ENCODE data around the gene KCNC1.

Gene KCNC1

DNA sequence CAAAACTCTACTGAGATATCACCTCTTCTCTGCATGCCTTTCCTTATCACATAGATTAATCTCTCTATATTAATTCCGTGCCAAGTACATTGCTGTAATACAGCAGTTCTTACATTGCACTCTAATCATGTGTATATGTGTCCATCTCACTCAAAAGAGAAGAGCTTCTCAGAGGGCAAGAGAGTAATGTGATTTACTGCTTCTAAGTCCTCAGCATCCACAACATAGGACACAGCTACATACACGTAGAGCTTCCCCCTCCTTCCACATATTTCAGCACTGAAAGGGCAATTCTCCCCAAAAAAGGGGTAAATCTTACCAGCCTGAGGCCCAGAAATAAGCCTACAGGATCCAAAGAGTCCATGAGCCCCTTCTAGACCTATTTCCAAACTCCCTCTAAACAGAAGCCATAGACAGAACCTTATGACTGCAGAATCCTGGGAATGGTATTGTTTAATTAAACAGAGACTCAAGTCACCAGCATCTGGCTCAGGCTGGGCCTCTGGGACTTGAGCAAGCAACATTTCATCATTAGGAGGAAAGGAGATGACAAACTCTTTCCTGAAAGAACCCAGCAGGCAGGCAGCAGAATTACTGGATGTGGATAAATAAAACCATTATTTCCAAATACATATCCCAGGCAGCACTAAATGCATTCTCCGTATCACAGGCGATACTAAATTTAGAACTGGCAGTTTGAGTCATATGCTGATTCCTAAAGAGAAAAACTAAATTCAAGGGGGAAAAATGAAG lies 87.2 kb downstream of the KCNC1 start:
- no peaks in the 10 kb centered on the region for H3K36me3 Mint-ChIP-seq (ENCODE audit: low read depth)
- no peaks in the 10 kb centered on the region for H3K4me1 Mint-ChIP-seq (ENCODE audit: low read depth)
- DNase-seq (ENCODE audit: low spot score): no peak
- no peak overlapping the region for H3K27ac Mint-ChIP-seq
- H3K9me3 Mint-ChIP-seq: no peaks in the 10 kb centered on the region
- H3K4me3 Mint-ChIP-seq: no peak overlapping the region
- no peaks in the 10 kb centered on the region for H3K27me3 Mint-ChIP-seq (ENCODE audit: low read depth)

- Mint-ChIP-seq H3K27me3 (ENCODE audit: low read depth) (no peaks in the 10 kb centered on the region), H3K36me3 (ENCODE audit: low read depth) (no peaks in the 10 kb centered on the region), H3K9me3 (no peaks in the 10 kb centered on the region), H3K27ac (no peak overlapping the region), H3K4me1 (ENCODE audit: low read depth) (no peaks in the 10 kb centered on the region), H3K4me3 (no peak overlapping the region)
- no peak for DNase-seq (ENCODE audit: low spot score)
These were observed 87.8 kb downstream of the KCNC1 start for GRCh38 chr11:17822401-17822781.

DNA sequence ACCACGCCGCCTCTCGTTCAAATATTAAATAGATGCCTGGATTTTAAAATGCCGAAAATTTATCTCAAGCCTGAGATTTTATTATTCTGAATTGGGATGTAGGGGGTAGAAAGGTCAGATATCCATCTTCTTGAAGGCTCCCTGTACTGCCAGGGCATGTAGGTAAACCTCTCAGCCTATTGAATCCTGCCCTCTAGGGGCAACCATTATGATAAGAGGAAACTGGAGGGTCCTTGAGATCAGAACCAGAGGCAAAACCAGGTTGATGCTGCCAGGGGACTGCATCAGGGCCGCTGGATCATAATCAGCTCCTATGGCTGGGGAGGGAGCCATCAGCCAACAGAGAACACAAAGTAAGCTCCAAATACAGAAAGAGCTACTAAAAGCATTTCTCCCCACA lies 92.4 kb downstream of the KCNC1 start:
- H3K27ac Mint-ChIP-seq: no peak overlapping the region
- no peaks in the 10 kb centered on the region for H3K4me1 Mint-ChIP-seq (ENCODE audit: low read depth)
- H3K4me3 Mint-ChIP-seq: no peak overlapping the region
- no peaks in the 10 kb centered on the region for H3K9me3 Mint-ChIP-seq
- no peaks in the 10 kb centered on the region for H3K27me3 Mint-ChIP-seq (ENCODE audit: low read depth)
- H3K36me3 Mint-ChIP-seq (ENCODE audit: low read depth): no peaks in the 10 kb centered on the region
- no peak for DNase-seq (ENCODE audit: low spot score)

DNA sequence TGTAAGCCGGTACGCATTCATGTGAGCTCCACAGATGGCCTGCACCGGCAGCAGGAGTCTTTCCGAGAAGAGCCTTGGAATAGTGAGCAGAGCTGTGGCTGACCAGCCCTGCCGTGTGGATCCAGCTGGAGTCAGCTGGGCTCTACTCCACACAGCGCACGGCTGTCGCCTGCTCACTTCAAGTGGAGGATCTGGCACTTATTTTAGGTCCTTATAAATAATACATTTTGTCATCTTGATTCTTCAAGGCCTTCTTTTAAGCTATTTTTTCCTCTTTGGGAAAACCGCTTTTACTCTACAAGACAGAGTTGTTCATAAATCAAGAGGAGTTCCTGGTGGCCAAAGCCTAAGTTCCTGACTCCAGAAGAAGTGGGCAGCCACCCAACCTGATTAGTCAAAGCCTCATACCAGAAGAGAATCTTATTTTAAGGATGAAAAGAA lies 93.8 kb downstream of the KCNC1 start:
- no peaks in the 10 kb centered on the region for H3K36me3 Mint-ChIP-seq (ENCODE audit: low read depth)
- H3K9me3 Mint-ChIP-seq: no peaks in the 10 kb centered on the region
- no peak overlapping the region for H3K27ac Mint-ChIP-seq
- no peaks in the 10 kb centered on the region for H3K4me1 Mint-ChIP-seq (ENCODE audit: low read depth)
- H3K4me3 Mint-ChIP-seq: no peak overlapping the region
- H3K27me3 Mint-ChIP-seq (ENCODE audit: low read depth): no peaks in the 10 kb centered on the region
- DNase-seq (ENCODE audit: low spot score): no peak

DNA sequence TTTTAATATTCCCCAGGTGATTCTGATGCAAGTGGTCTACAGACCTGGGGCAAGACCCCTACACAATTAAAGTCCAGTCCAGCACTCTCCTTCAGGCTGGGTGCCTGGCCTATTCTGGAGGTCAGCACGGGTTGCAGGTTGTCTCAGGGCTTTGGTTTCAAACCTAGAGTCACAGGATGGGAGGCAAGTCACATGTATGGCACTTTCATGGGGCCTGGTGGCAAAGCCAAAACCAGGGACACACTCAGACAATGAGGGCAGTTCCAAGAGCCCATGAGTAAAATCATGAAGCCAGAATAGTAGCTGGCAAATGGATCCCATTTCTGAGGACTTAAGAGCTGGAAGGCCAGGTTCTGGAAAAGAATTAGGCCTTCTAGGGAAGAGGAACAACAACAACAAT lies 96.6 kb downstream of the KCNC1 start:
- H3K4me3 Mint-ChIP-seq: no peak overlapping the region
- H3K36me3 Mint-ChIP-seq (ENCODE audit: low read depth): no peaks in the 10 kb centered on the region
- no peaks in the 10 kb centered on the region for H3K4me1 Mint-ChIP-seq (ENCODE audit: low read depth)
- no peak overlapping the region for H3K27ac Mint-ChIP-seq
- no peaks in the 10 kb centered on the region for H3K9me3 Mint-ChIP-seq
- no peaks in the 10 kb centered on the region for H3K27me3 Mint-ChIP-seq (ENCODE audit: low read depth)
- DNase-seq (ENCODE audit: low spot score): no peak

GRCh38 chr11:17831883-17832282 lies 97.3 kb downstream of the KCNC1 start:
- DNase-seq (ENCODE audit: low spot score): no peak
- H3K9me3 Mint-ChIP-seq: no peaks in the 10 kb centered on the region
- H3K27ac Mint-ChIP-seq: no peak overlapping the region
- no peaks in the 10 kb centered on the region for H3K36me3 Mint-ChIP-seq (ENCODE audit: low read depth)
- H3K27me3 Mint-ChIP-seq (ENCODE audit: low read depth): no peaks in the 10 kb centered on the region
- no peaks in the 10 kb centered on the region for H3K4me1 Mint-ChIP-seq (ENCODE audit: low read depth)
- H3K4me3 Mint-ChIP-seq: no peak overlapping the region
